GM12891 (cell line): ENCODE measurements around the gene SPATS2.

ENCODE experiments used
- POLR2A ChIP-seq: IDR thresholded peaks from 2 replicates; pipeline ENCODE4 v1.6.1; 2011; ENCODE audit warnings: low read depth, low read length, control low read depth
- POLR2AphosphoS5 ChIP-seq: IDR thresholded peaks from 2 replicates; pipeline ENCODE4 v1.6.1; 2011; ENCODE audit warnings: low read depth, low read length, control low read depth
- POU2F2 ChIP-seq: IDR thresholded peaks from 2 replicates; pipeline ENCODE4 v1.6.1; 2011; ENCODE audit warnings: low read depth, mild to moderate bottlenecking, control low read depth, low read length, moderate library complexity
- TAF1 ChIP-seq: IDR thresholded peaks from 2 replicates; pipeline ENCODE4 v1.6.1; 2011; ENCODE audit warnings: low read depth, low read length, control low read depth

DNA sequence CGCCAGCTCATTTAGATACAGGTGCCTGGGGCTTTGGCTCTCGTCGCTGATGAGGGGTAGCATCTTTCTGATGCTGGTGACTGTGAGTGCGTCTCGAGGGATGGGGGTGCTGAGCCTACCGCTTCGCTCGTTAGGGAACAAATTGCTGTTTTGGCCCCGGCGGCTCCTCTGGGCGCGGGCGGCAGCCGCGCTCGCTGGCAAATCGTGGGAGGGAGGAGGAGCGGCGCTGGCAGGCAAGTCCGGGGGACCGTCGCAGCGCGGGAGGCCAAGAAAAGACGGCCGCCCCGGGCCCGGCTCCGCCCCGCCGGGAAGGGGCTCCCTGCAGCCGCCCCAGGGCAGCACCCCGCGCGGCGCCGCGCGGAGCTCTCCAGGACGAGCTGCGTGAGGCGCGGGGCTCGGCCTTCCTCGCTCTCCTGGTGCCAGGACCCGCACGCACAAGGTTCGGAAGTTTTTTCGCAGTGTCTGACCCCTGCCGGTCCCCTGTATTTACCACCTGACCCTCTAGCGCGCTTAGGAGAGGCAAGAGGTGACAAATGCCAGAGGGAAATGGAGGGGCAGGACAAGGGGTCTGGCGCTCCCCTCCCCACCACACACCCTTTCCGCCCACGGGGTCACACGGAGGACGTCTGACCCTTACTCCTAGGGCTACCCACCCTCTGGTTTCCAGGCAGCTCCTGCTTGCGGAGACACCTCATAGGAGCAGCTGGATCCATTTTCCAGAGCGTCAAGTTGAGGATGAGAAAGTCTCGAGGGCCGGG is 170.7 kb downstream of the SPATS2 start:
- TF ChIP-seq POLR2AphosphoS5 (no peak), POLR2A (no peak), POU2F2 (no peak), TAF1 (no peak)
